ENCODE measurements around the gene CYB561D1. TPM values are rescaled to one million over a fixed set of nuclear protein-coding genes. Genes with fewer than 3 reads are reported as not detected.

The CYB561D1 gene
- total and polyA plus RNA-seq, 9 of the 15 experiments (the other 6 are each of a cell fraction or from before 2014, with no cell fraction given): 0.71 to 7.2 (median 3.5) TPM

- TF ChIP-seq ETS1 (conservative IDR thresholded peaks at IDR 0.05; ENCODE audit: control insufficient read depth, low read depth, low read length) (peak; percentile 66; the same call in 1 of the 2 replicates), MAZ (CRISPR knock-in tag; conservative IDR thresholded peaks at IDR 0.05 in 1 of 2, IDR thresholded peaks at IDR 0.05 in 1 of 2) (peak; percentile 89 to 94), NFIC (IDR thresholded peaks at IDR 0.05) (peak; percentile 74), XRCC3 (IDR thresholded peaks at IDR 0.05) (no peak), ELF1 (tag; IDR thresholded peaks at IDR 0.05) (peak; percentile 99), SIX5 (IDR thresholded peaks at IDR 0.05; ENCODE audit: borderline replicate concordance in 1 of 2, insufficient read depth in 1 of 2, low read depth in 1 of 2, low read length in 2 of 2) (no peak), PHF20 (IDR thresholded peaks at IDR 0.05; ENCODE audit: partially characterized antibody) (peak; percentile 97), ZNF75A (CRISPR knock-in tag; IDR thresholded peaks at IDR 0.05) (0 out of 2 replicates have a peak, but pooled peaks have one; percentile 8), MYC (IDR thresholded peaks at IDR 0.05; ENCODE audit: low read depth, low read length) (no peak; the same call in 1 of the 2 replicates), MYC (CRISPR knock-in tag; IDR thresholded peaks at IDR 0.05; ENCODE audit: borderline replicate concordance, low read depth) (peak; percentile 60; the same call in 1 of the 2 replicates), ZNF133 (CRISPR knock-in tag; IDR thresholded peaks at IDR 0.05) (no peak), ZBTB34 (CRISPR knock-in tag; IDR thresholded peaks at IDR 0.05) (no peak), ZNF165 (CRISPR knock-in tag; IDR thresholded peaks at IDR 0.05; ENCODE audit: borderline replicate concordance) (no peak), POLR2H (tag; IDR thresholded peaks at IDR 0.05; ENCODE audit: low read depth) (no peak), CCAR2 (IDR thresholded peaks at IDR 0.05; ENCODE audit: low read depth, low read length) (no peak), RBM39 (optimal IDR thresholded peaks at IDR 0.05; ENCODE audit: low read depth, low read length) (no peak)
- TF ChIP-seq, protein P1, sequence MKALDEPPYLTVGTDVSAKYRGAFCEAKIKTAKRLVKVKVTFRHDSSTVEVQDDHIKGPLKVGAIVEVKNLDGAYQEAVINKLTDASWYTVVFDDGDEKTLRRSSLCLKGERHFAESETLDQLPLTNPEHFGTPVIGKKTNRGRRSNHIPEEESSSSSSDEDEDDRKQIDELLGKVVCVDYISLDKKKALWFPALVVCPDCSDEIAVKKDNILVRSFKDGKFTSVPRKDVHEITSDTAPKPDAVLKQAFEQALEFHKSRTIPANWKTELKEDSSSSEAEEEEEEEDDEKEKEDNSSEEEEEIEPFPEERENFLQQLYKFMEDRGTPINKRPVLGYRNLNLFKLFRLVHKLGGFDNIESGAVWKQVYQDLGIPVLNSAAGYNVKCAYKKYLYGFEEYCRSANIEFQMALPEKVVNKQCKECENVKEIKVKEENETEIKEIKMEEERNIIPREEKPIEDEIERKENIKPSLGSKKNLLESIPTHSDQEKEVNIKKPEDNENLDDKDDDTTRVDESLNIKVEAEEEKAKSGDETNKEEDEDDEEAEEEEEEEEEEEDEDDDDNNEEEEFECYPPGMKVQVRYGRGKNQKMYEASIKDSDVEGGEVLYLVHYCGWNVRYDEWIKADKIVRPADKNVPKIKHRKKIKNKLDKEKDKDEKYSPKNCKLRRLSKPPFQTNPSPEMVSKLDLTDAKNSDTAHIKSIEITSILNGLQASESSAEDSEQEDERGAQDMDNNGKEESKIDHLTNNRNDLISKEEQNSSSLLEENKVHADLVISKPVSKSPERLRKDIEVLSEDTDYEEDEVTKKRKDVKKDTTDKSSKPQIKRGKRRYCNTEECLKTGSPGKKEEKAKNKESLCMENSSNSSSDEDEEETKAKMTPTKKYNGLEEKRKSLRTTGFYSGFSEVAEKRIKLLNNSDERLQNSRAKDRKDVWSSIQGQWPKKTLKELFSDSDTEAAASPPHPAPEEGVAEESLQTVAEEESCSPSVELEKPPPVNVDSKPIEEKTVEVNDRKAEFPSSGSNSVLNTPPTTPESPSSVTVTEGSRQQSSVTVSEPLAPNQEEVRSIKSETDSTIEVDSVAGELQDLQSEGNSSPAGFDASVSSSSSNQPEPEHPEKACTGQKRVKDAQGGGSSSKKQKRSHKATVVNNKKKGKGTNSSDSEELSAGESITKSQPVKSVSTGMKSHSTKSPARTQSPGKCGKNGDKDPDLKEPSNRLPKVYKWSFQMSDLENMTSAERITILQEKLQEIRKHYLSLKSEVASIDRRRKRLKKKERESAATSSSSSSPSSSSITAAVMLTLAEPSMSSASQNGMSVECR (CRISPR knock-in tag; IDR thresholded peaks at IDR 0.05): peak; percentile 100
- TF ChIP-seq, protein P2, sequence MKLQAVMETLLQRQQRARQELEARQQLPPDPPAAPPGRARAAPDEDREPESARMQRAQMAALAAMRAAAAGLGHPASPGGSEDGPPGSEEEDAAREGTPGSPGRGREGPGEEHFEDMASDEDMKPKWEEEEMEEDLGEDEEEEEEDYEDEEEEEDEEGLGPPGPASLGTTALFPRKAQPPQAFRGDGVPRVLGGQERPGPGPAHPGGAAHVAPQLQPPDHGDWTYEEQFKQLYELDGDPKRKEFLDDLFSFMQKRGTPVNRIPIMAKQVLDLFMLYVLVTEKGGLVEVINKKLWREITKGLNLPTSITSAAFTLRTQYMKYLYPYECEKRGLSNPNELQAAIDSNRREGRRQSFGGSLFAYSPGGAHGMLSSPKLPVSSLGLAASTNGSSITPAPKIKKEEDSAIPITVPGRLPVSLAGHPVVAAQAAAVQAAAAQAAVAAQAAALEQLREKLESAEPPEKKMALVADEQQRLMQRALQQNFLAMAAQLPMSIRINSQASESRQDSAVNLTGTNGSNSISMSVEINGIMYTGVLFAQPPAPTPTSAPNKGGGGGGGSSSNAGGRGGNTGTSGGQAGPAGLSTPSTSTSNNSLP (IDR thresholded peaks at IDR 0.05; ENCODE audit: borderline replicate concordance, low read depth, low read length): no peak
Observed at GRCh38 chr1:109493805-109494539, at the start of gene CYB561D1 (continued).

Measured in K562 (cell line).